SK-N-SH (cell line): ENCODE data around the gene EXOC3L1. TPM values are rescaled to one million over a fixed set of nuclear protein-coding genes. Genes with fewer than 3 reads are reported as not detected.

Source experiments
- CTCF ChIA-PET: fragments of 300-600, 350-600 bp; formaldehyde crosslinking; extraction: SDS; loops from one replicate; lab custom pipeline; 2021; lab: Yijun Ruan, JAX
- POLR2A ChIA-PET: fragments of 350-600 bp; sonication (Branson Sonifier 250); formaldehyde crosslinking; extraction: SDS; loops from one replicate; lab custom pipeline; 2020; ENCODE audit warnings: antibody characterized with exemption, inconsistent platforms; lab: Yijun Ruan, JAX
- DNase-seq: peaks from one replicate; pipeline ENCODE4 v3.0.0; 2012
- H2AFZ ChIP-seq: fragments of 200-600 bp; sonication (generic); 2 replicates; pipeline ENCODE4 v1.8.1; 2016; ENCODE audit warnings: antibody characterized with exemption, mild to moderate bottlenecking, low read depth
- H3F3A ChIP-seq: fragments of 200-600 bp; sonication (generic); replicated peaks from 2 replicates; pipeline ENCODE3; 2016; ENCODE audit warnings: antibody characterized with exemption, mild to moderate bottlenecking; ENCODE audit not compliant: insufficient read depth
- H3K27ac ChIP-seq, 2 experiments: fragments of 200-500 bp in 1 of 2; fragments of 200-600 bp in 1 of 2; sonication (Bioruptor generic) in 1 of 2; sonication (generic), shearing (Covaris generic) in 1 of 2; 2 replicates each; pipeline versions ENCODE4 v1.5.1 to v1.6.1; 2014 to 2016; ENCODE audit warnings: low read depth in 2 of 2, inconsistent platforms in 1 of 2, low read length in 1 of 2, mild to moderate bottlenecking in 1 of 2, mixed read lengths in 1 of 2
- H3K27me3 ChIP-seq: fragments of 200-600 bp; sonication (generic), shearing (Covaris generic); 2 replicates; pipeline ENCODE4 v1.6.1; 2016; ENCODE audit warnings: mixed run types; ENCODE audit not compliant: insufficient read depth
- H3K36me3 ChIP-seq, 2 experiments: fragments of 200-500 bp in 1 of 2; fragments of 200-600 bp in 1 of 2; sonication (Bioruptor generic) in 1 of 2; sonication (generic) in 1 of 2; replicated peaks in 1 of 2; 2 replicates each; pipeline versions ENCODE3 to v1.5.1; 2014 to 2016; ENCODE audit warnings: low read length in 1 of 2, mild to moderate bottlenecking in 1 of 2; ENCODE audit not compliant: insufficient read depth in 2 of 2, control insufficient read depth in 1 of 2
- H3K4me1 ChIP-seq, 2 experiments: fragments of 200-500 bp in 1 of 2; fragments of 200-600 bp in 1 of 2; sonication (Bioruptor generic) in 1 of 2; sonication (generic), shearing (Covaris generic) in 1 of 2; 2 replicates each; pipeline versions ENCODE4 v1.5.1 to v1.6.1; 2014 to 2016; ENCODE audit warnings: low read depth in 1 of 2, low read length in 1 of 2, mixed run types in 1 of 2; ENCODE audit not compliant: insufficient read depth in 2 of 2, control insufficient read depth in 1 of 2
- H3K4me2 ChIP-seq: fragments of 200-600 bp; sonication (generic), shearing (Covaris generic); 2 replicates; pipeline ENCODE4 v1.6.1; 2017; ENCODE audit warnings: mixed run types
- H3K4me3 ChIP-seq, 2 experiments: fragments of 200-500 bp in 1 of 2; fragments of 200-600 bp in 1 of 2; sonication (Bioruptor generic) in 1 of 2; sonication (generic), shearing (Covaris generic) in 1 of 2; 2 replicates each; pipeline versions ENCODE4 v1.5.1 to v1.8.1; 2014 to 2016; ENCODE audit warnings: low read depth in 2 of 2, inconsistent platforms in 1 of 2, low read length in 1 of 2, mild to moderate bottlenecking in 1 of 2, mixed read lengths in 1 of 2, moderate library complexity in 1 of 2
- H3K79me2 ChIP-seq: fragments of 200-600 bp; sonication (generic); 2 replicates; pipeline ENCODE4 v1.8.1; 2017; ENCODE audit warnings: mild to moderate bottlenecking; ENCODE audit not compliant: insufficient read depth
- H3K9ac ChIP-seq: fragments of 200-600 bp; sonication (generic); 2 replicates; pipeline ENCODE4 v1.6.1; 2017; ENCODE audit warnings: mixed run types
- H3K9me2 ChIP-seq: fragments of 200-600 bp; sonication (generic); 2 replicates; pipeline ENCODE4 v1.6.1; 2017; ENCODE audit warnings: mixed run types
- H3K9me3 ChIP-seq: fragments of 200-600 bp; sonication (generic); 2 replicates; pipeline ENCODE4 v1.6.1; 2017; ENCODE audit warnings: mixed run types, mild to moderate bottlenecking, moderate library complexity
- H4K20me1 ChIP-seq: fragments of 200-600 bp; sonication (generic); 2 replicates; pipeline ENCODE4 v1.6.1; 2017; ENCODE audit warnings: mild to moderate bottlenecking, mixed run types; ENCODE audit not compliant: insufficient read depth
- CHD2 ChIP-seq: fragments of 150-350 bp; IDR thresholded peaks from 2 replicates; pipeline ENCODE4 v1.6.1; 2018; ENCODE audit warnings: low read length; ENCODE audit not compliant: partially characterized antibody
- ELF1 ChIP-seq: IDR thresholded peaks from 2 replicates; pipeline ENCODE4 v1.4.0; 2012
- EP300 ChIP-seq, 2 experiments: IDR thresholded peaks; 2 replicates each; pipeline versions ENCODE4 v1.4.0 to v1.6.1; 2012; ENCODE audit warnings: borderline replicate concordance in 1 of 2, low read depth in 1 of 2, low read length in 1 of 2
- FOSL2 ChIP-seq: IDR thresholded peaks from 2 replicates; pipeline ENCODE4 v1.4.0; 2012; ENCODE audit warnings: low read depth, mild to moderate bottlenecking, moderate library complexity, borderline replicate concordance
- FOXJ3 ChIP-seq: sonication (generic); formaldehyde crosslinking; IDR thresholded peaks from 2 replicates; pipeline ENCODE4 v1.5.1; 2020; ENCODE audit warnings: mild to moderate bottlenecking, missing genetic modification reagents
- FOXM1 ChIP-seq: IDR thresholded peaks from 2 replicates; pipeline ENCODE4 v1.4.0; 2012; ENCODE audit warnings: low read depth, mild to moderate bottlenecking
- GABPA ChIP-seq: IDR thresholded peaks from 2 replicates; pipeline ENCODE4 v1.4.0; 2012; ENCODE audit warnings: low read depth, mild to moderate bottlenecking
- IRF3 ChIP-seq: fragments of 150-350 bp; IDR thresholded peaks from 2 replicates; pipeline ENCODE4 v1.6.1; 2016; ENCODE audit warnings: mild to moderate bottlenecking, low read depth, low read length
- JUND ChIP-seq: IDR thresholded peaks from 2 replicates; pipeline ENCODE4 v1.4.0; 2012
- MEF2A ChIP-seq: IDR thresholded peaks from 2 replicates; pipeline ENCODE4 v1.4.0; 2012; ENCODE audit warnings: low read depth, borderline replicate concordance
- NRF1 ChIP-seq: IDR thresholded peaks from 2 replicates; pipeline ENCODE4 v1.6.1; 2012; ENCODE audit warnings: low read depth, mild to moderate bottlenecking, low read length
- PBX3 ChIP-seq: IDR thresholded peaks from 2 replicates; pipeline ENCODE4; 2012
- RCOR1 ChIP-seq: fragments of 150-350 bp; IDR thresholded peaks from 2 replicates; pipeline ENCODE4 v1.6.1; 2017; ENCODE audit warnings: antibody characterized with exemption, low read length
- RFX5 ChIP-seq: IDR thresholded peaks from 2 replicates; pipeline ENCODE4 v1.6.1; 2012; ENCODE audit warnings: mild to moderate bottlenecking, improper control_type of control experiment, low read length
- SIN3A ChIP-seq: IDR thresholded peaks from 2 replicates; pipeline ENCODE4 v1.6.1; 2012; ENCODE audit warnings: low read depth, mild to moderate bottlenecking, low read length, moderate library complexity, borderline replicate concordance
- TAF1 ChIP-seq: IDR thresholded peaks from 2 replicates; pipeline ENCODE4 v1.6.1; 2012; ENCODE audit warnings: low read depth, mild to moderate bottlenecking, low read length, moderate library complexity, borderline replicate concordance
- USF2 ChIP-seq: fragments of 150-350 bp; IDR thresholded peaks from 2 replicates; pipeline ENCODE4 v1.6.1; 2017; ENCODE audit warnings: antibody characterized with exemption, low read length, low read depth, borderline replicate concordance
- WGBS: methylation state at CpG from one replicate; pipeline ENCODE4 v1.1.6; 2017; ENCODE audit warnings: low lambda C conversion rate; 5-methylcytosine and 5-hydroxymethylcytosine counted together
- polyA plus RNA-seq, 3 experiments: library from polyadenylated mRNA; depleted of rRNA; stranded (reverse); fragments of >200 nt; gene quantifications; 2 replicates each; pipeline ENCODE4 v1.2.3, GENCODE V29; 2012

EXOC3L1 gene
- polyA plus RNA-seq, 1 of the 3 experiments (the other 2 are of a cell fraction), result 0.46 TPM

- no peak for DNase-seq
- TF ChIP-seq FOXJ3 (CRISPR knock-in tag) (no peak), MEF2A (no peak)
- no peak overlapping the region for H2AFZ ChIP-seq
- no peak overlapping the region for H3K27ac ChIP-seq
- H3K9ac ChIP-seq, result no peak overlapping the region
- H3K4me1 ChIP-seq, result peaks cover 16 to 35% of the 10 kb centered on the region in 2 experiments; a peak in 3 of 4 replicates
- H3K9me3 ChIP-seq, result no peaks in the 10 kb centered on the region
- CTCF ChIA-PET, result interaction anchor here (0.9 to 1.9 kb wide), 3 partner anchors 12 to 65 kb away, joined by 3 to 7 read pairs (median 3); partner anchors contain the start of gene TMEM208
- H3K36me3 ChIP-seq, result peaks cover 40 to 44% of the 10 kb centered on the region in 2 experiments
- H3K4me2 ChIP-seq, result no peak overlapping the region
- 100% methylated on average over 6 of the region's 9 CpGs for WGBS
- no peaks in the 10 kb centered on the region for H3K9me2 ChIP-seq
- H4K20me1 ChIP-seq, result no peaks in the 10 kb centered on the region
- peaks cover 49% of the 10 kb centered on the region for H3F3A ChIP-seq
- no peak overlapping the region for H3K4me3 ChIP-seq
- no peaks in the 10 kb centered on the region for H3K27me3 ChIP-seq
- peaks cover 44% of the 10 kb centered on the region for H3K79me2 ChIP-seq
- POLR2A ChIA-PET, result interaction anchor here (1.3 to 1.7 kb wide), 2 partner anchors 12 to 65 kb away, joined by 4 to 6 read pairs; partner anchors contain the start of gene TMEM208
Observed at GRCh38 chr16:67238806-67239470, 49.0 kb upstream of the EXOC3L1 start.

GRCh38 chr16:67238278-67238575 is 48.3 kb upstream of the EXOC3L1 start:
- no peaks in the 10 kb centered on the region for H3K27me3 ChIP-seq
- DNase-seq, result no peak
- H3K9ac ChIP-seq, result no peak overlapping the region
- H2AFZ ChIP-seq, result no peak overlapping the region
- peaks cover 50% of the 10 kb centered on the region for H3F3A ChIP-seq
- H3K27ac ChIP-seq, result no peak overlapping the region
- peaks cover 10 to 28% of the 10 kb centered on the region in 2 experiments; a peak in 3 of 4 replicates for H3K4me1 ChIP-seq
- H3K9me3 ChIP-seq, result no peaks in the 10 kb centered on the region
- WGBS, result 100% methylated on average over 3 of the region's 3 CpGs
- ChIA-PET POLR2A (interaction anchor here (1.3 to 1.7 kb wide), 2 partner anchors 11 to 64 kb away, joined by 4 to 6 read pairs; partner anchors contain the start of gene TMEM208), CTCF (interaction anchor here (1.3 to 1.9 kb wide), 2 partner anchors 8 to 11 kb away, joined by 3 to 7 read pairs; partner anchors contain the start of gene TMEM208)
- TF ChIP-seq PBX3, result no peak
- TF ChIP-seq SIN3A, result no peak
- no peak for TF ChIP-seq EP300 (IDR thresholded peaks at IDR 0.05; ENCODE audit: borderline replicate concordance in 1 of 2, low read depth in 1 of 2, low read length in 1 of 2)
- TF ChIP-seq USF2, result no peak
- no peak for TF ChIP-seq IRF3
- no peak for TF ChIP-seq NRF1
- no peak for TF ChIP-seq CHD2
- TF ChIP-seq TAF1, result no peak
- no peak for TF ChIP-seq JUND
- no peak for TF ChIP-seq GABPA
- TF ChIP-seq FOXM1, result no peak
- TF ChIP-seq MEF2A, result no peak
- no peak for TF ChIP-seq RCOR1
- TF ChIP-seq RFX5, result no peak
- no peak for TF ChIP-seq FOSL2
- no peak for TF ChIP-seq ELF1
- peaks cover 37% of the 10 kb centered on the region for H3K79me2 ChIP-seq
- no peak overlapping the region for H3K4me3 ChIP-seq
- no peak overlapping the region for H3K4me2 ChIP-seq
- no peaks in the 10 kb centered on the region for H4K20me1 ChIP-seq
- H3K9me2 ChIP-seq, result no peaks in the 10 kb centered on the region
- peaks cover 45 to 48% of the 10 kb centered on the region in 2 experiments for H3K36me3 ChIP-seq
